ENCODE measurements around the gene CCDC61. TPM values are rescaled to one million over a fixed set of nuclear protein-coding genes. Genes with fewer than 3 reads are reported as not detected.

Gene CCDC61
- total RNA-seq, 2 experiments from 2014 or later, result 14.2 to 20.1 TPM

DNA sequence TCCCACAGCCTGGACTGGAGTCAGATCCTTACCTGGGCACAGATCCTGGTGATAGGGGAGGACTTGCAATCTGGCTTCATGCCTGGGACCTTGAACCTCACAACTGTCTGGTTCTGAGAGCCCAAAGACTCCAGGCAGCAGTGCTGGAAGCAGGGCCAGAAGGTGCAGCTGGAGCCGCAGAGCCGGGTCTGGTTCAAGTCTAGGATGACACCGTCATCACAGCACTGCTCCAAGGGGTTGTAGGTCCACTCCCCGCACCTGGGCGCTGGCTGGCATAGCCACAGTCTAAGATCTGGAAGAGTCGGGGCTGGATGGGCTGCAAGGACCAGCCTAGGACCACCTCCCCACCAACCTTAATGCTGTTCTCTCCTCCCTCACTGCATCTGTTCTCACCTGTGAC is 44.9 kb downstream of the CCDC61 start:
- intact Hi-C loops (cut with micrococcal nuclease; ENCODE audit: unreplicated experiment), result no loop called here
- CTCF ChIA-PET (ENCODE audit: unreplicated experiment), result no interaction called here
- TF ChIP-seq, protein P1, sequence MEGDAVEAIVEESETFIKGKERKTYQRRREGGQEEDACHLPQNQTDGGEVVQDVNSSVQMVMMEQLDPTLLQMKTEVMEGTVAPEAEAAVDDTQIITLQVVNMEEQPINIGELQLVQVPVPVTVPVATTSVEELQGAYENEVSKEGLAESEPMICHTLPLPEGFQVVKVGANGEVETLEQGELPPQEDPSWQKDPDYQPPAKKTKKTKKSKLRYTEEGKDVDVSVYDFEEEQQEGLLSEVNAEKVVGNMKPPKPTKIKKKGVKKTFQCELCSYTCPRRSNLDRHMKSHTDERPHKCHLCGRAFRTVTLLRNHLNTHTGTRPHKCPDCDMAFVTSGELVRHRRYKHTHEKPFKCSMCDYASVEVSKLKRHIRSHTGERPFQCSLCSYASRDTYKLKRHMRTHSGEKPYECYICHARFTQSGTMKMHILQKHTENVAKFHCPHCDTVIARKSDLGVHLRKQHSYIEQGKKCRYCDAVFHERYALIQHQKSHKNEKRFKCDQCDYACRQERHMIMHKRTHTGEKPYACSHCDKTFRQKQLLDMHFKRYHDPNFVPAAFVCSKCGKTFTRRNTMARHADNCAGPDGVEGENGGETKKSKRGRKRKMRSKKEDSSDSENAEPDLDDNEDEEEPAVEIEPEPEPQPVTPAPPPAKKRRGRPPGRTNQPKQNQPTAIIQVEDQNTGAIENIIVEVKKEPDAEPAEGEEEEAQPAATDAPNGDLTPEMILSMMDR (conservative IDR thresholded peaks at IDR 0.05; ENCODE audit: low read length), result no peak
- TF ChIP-seq EZH2phosphoT487 (IDR thresholded peaks at IDR 0.05; ENCODE audit: borderline replicate concordance, low read depth, low read length), result no peak

DNA sequence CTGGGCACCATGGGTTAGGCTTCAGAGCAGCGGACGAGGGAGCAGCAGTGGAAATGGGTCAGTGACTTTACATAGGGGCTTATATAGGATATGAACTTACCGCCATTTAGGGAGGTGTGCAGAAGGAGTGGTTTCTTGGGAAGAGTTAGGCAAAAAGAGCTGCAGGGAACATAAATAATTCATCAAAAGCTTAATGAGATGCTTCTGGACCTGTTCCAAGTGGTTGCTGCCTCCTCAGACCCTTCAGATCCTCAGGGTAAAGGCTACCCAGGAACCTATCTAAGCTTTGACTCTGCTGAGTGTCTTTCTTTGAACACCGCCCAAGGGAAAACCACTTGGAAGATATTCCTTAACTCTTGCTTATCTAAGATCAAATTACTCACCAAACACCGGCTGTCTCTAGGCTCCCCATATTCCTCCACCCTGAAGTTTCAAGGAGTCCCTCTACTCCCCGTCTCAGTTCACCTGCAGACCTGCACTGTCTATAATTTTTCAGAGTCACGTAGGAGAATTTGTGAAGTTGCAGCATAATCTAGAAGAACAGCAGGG is 45.8 kb downstream of the CCDC61 start, which contains the start of gene IGFL4:
Gene IGFL4, minus strand, starts transcription at position 51 of the 549 bp plus-strand sequence. Its CDS starts 40 bp downstream, at position 11.
- Histone ChIP-seq H3K4me1 (ENCODE audit: insufficient read depth, low read length, poor library complexity, severe bottlenecking) (no peaks in the 10 kb centered on the region), H3K9me2 (ENCODE audit: insufficient read depth, low read length) (no peaks in the 10 kb centered on the region), H4K20me1 (ENCODE audit: insufficient read depth, low read length) (no peaks in the 10 kb centered on the region), H3K27ac (ENCODE audit: low read depth, low read length, poor library complexity, severe bottlenecking) (no peak within 1 kb of the TSS), H3K36me3 (ENCODE audit: insufficient read depth, low read length) (no peaks in the 10 kb centered on the region), H3K9me3 (ENCODE audit: low read length) (no peaks in the 10 kb centered on the region), H3K4me3 (ENCODE audit: low read depth, low read length, poor library complexity, severe bottlenecking) (no peak within 1 kb of the TSS), H3K79me2 (ENCODE audit: insufficient read depth, low read depth, low read length) (no peaks in the 10 kb centered on the region), H3K4me2 (ENCODE audit: low read length) (no peak within 1 kb of the TSS), H2AFZ (ENCODE audit: low read length) (no peak within 1 kb of the TSS)
- ChIA-PET POLR2A (no interaction called here), CTCF (ENCODE audit: unreplicated experiment) (no interaction called here)
- TF ChIP-seq, protein P1 (conservative IDR thresholded peaks at IDR 0.05; ENCODE audit: low read length), result no peak
- TF ChIP-seq EZH2phosphoT487 (IDR thresholded peaks at IDR 0.05; ENCODE audit: borderline replicate concordance, low read depth, low read length), result no peak
- no peak for DNase-seq (ENCODE audit: low spot score)
- no TSS peak for BruUV-seq (replicated peaks)
- intact Hi-C loops (cut with micrococcal nuclease; ENCODE audit: unreplicated experiment), result no loop called here

More for the DNA sequence above, 44.9 kb downstream of the CCDC61 start:
- no peak overlapping the region for H2AFZ ChIP-seq (ENCODE audit: low read length)
- H3K4me1 ChIP-seq (ENCODE audit: insufficient read depth, low read length, poor library complexity, severe bottlenecking), result no peaks in the 10 kb centered on the region
- no peak overlapping the region for H3K4me2 ChIP-seq (ENCODE audit: low read length)
- BruUV-seq (replicated peaks), result no TSS peak
- H3K9me3 ChIP-seq (ENCODE audit: low read length), result no peaks in the 10 kb centered on the region
- no peak overlapping the region for H3K4me3 ChIP-seq (ENCODE audit: low read depth, low read length, poor library complexity, severe bottlenecking)
- POLR2A ChIA-PET, result no interaction called here
- no peak for DNase-seq (ENCODE audit: low spot score)
- H3K79me2 ChIP-seq (ENCODE audit: insufficient read depth, low read depth, low read length), result no peaks in the 10 kb centered on the region
- no peaks in the 10 kb centered on the region for H4K20me1 ChIP-seq (ENCODE audit: insufficient read depth, low read length)
- no peaks in the 10 kb centered on the region for H3K36me3 ChIP-seq (ENCODE audit: insufficient read depth, low read length)
- no peaks in the 10 kb centered on the region for H3K9me2 ChIP-seq (ENCODE audit: insufficient read depth, low read length)
- no peak overlapping the region for H3K27ac ChIP-seq (ENCODE audit: low read depth, low read length, poor library complexity, severe bottlenecking)

DNA sequence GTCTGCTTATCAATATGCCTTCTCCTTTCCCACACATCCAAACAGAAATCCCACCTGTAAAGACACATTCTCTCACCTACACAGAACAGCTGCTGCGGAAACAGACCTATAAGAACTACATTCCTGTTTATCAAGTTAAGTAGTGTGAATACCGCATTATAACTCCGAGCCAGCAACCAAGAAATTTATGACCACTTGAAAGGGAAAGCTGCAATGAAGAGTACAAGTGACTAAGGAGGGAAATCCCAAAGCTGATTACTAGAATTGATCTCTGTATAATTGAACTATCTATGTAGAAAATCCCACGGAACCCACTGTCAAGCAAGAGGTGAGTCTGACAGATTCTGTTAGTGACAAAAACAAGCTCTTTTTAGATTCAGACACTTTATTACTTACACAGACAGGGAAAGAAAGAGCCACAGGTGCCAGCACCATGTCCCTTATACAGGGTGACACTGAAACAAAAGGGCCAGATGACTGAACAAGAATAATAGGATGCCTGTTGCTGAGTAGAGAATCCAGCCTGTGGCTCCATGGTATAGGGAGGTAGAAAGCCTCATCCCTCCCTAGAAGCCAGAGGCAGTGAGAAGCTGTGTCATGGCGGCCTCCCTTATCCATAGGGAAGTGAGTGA is 47.1 kb downstream of the CCDC61 start:
- DNase-seq (ENCODE audit: low spot score), result no peak
- no peak for TF ChIP-seq EZH2phosphoT487 (IDR thresholded peaks at IDR 0.05; ENCODE audit: borderline replicate concordance, low read depth, low read length)
- TF ChIP-seq, protein P1 (conservative IDR thresholded peaks at IDR 0.05; ENCODE audit: low read length), result no peak
- ChIA-PET POLR2A (no interaction called here), CTCF (ENCODE audit: unreplicated experiment) (no interaction called here)
- Histone ChIP-seq H2AFZ (ENCODE audit: low read length) (no peak overlapping the region), H3K4me3 (ENCODE audit: low read depth, low read length, poor library complexity, severe bottlenecking) (no peak overlapping the region), H3K79me2 (ENCODE audit: insufficient read depth, low read depth, low read length) (no peaks in the 10 kb centered on the region), H3K9me2 (ENCODE audit: insufficient read depth, low read length) (no peaks in the 10 kb centered on the region), H3K27ac (ENCODE audit: low read depth, low read length, poor library complexity, severe bottlenecking) (no peak overlapping the region), H3K9me3 (ENCODE audit: low read length) (no peaks in the 10 kb centered on the region), H4K20me1 (ENCODE audit: insufficient read depth, low read length) (no peaks in the 10 kb centered on the region), H3K4me1 (ENCODE audit: insufficient read depth, low read length, poor library complexity, severe bottlenecking) (no peaks in the 10 kb centered on the region), H3K36me3 (ENCODE audit: insufficient read depth, low read length) (no peaks in the 10 kb centered on the region), H3K4me2 (ENCODE audit: low read length) (no peak overlapping the region)
- intact Hi-C loops (cut with micrococcal nuclease; ENCODE audit: unreplicated experiment), result no loop called here
- no TSS peak for BruUV-seq (replicated peaks)

Measured in OCI-LY7 (cell line).